B cell (primary cell): ENCODE results near the gene ZBTB25. TPM values are rescaled to one million over a fixed set of nuclear protein-coding genes. Genes with fewer than 3 reads are reported as not detected.

ENCODE experiments used
- ATAC-seq: fragments of 200-7000 bp; cut with Tn5 transposase; one replicate; pipeline ENCODE4 v1.10.0; 2021; ENCODE audit warnings: low read depth, mild to moderate bottlenecking, moderate number of reproducible peaks, moderate library complexity
- CTCF ChIA-PET: fragments of 350-600 bp; sonication (Branson Sonifier 250); formaldehyde crosslinking; loops from one replicate; lab custom pipeline; 2021; ENCODE audit warnings: antibody characterized with exemption, inconsistent platforms; lab: Charles Lee
- POLR2A ChIA-PET: fragments of 350-600 bp; sonication (Branson Sonifier 250); formaldehyde crosslinking; loops from one replicate; lab custom pipeline; 2021; ENCODE audit warnings: antibody characterized with exemption; lab: Charles Lee
- DNase-seq: peaks from one replicate; pipeline ENCODE4 v3.0.0; 2013
- H2AFZ ChIP-seq: 2 replicates; pipeline ENCODE4 v1.6.1; 2012; ENCODE audit warnings: mild to moderate bottlenecking, low read depth, low read length; ENCODE audit not compliant: insufficient read depth, poor library complexity, severe bottlenecking
- H3K27ac ChIP-seq, 2 donors: 1 replicate in 1 of 2; 2 replicates in 1 of 2; pipeline ENCODE4 v1.5.1; 2012 to 2013; ENCODE audit warnings: low read length in 2 of 2, mild to moderate bottlenecking in 2 of 2, moderate library complexity in 1 of 2
- H3K27me3 ChIP-seq, 4 experiments: fragments of 200-600 bp in 1 of 4; sonication (generic) in 1 of 4; replicated peaks in 1 of 4; 1 replicate in 2 of 4; 2 replicates in 2 of 4; pipeline versions ENCODE4 v1.6.1 to v1.7.0; 2013 to 2016; ENCODE audit warnings: low read length in 3 of 4, mild to moderate bottlenecking in 2 of 4, mixed read lengths in 1 of 4, moderate library complexity in 1 of 4; ENCODE audit not compliant: insufficient read depth in 4 of 4, control insufficient read depth in 3 of 4; ENCODE audit errors: control extremely low read depth in 1 of 4
- H3K36me3 ChIP-seq, 2 experiments: replicated peaks in 1 of 2; 1 replicate in 1 of 2; 2 replicates in 1 of 2; pipeline versions ENCODE4 v1.6.1 to v1.7.1; 2013; ENCODE audit warnings: low read length in 1 of 2; ENCODE audit not compliant: insufficient read depth in 2 of 2, control insufficient read depth in 1 of 2; ENCODE audit errors: control extremely low read depth in 1 of 2, extremely low read depth in 1 of 2
- H3K4me1 ChIP-seq, 2 donors: fragments of 200-600 bp in 1 of 2; sonication (generic) in 1 of 2; 1 replicate in 1 of 2; 2 replicates in 1 of 2; pipeline versions ENCODE4 v1.5.1 to v1.6.1; 2013 to 2017; ENCODE audit warnings: low read length in 2 of 2; ENCODE audit not compliant: control insufficient read depth in 2 of 2, insufficient read depth in 2 of 2
- H3K4me2 ChIP-seq: replicated peaks from 2 replicates; pipeline ENCODE3; 2012; ENCODE audit warnings: mild to moderate bottlenecking, low read depth, low read length; ENCODE audit not compliant: poor library complexity, severe bottlenecking
- H3K4me3 ChIP-seq, 5 experiments: fragments of 200-600 bp in 1 of 5; sonication (generic) in 1 of 5; 1 replicate in 3 of 5; 2 replicates in 2 of 5; pipeline versions ENCODE4 v1.5.1 to v1.7.0; 2011 to 2016; ENCODE audit warnings: low read length in 4 of 5, mild to moderate bottlenecking in 4 of 5, low read depth in 2 of 5, control low read depth in 1 of 5, moderate library complexity in 1 of 5; ENCODE audit not compliant: insufficient read depth in 1 of 5; ENCODE audit errors: control extremely low read depth in 1 of 5, extremely low read depth in 1 of 5
- H3K79me2 ChIP-seq: fragments of 200-600 bp; sonication (generic); one replicate; pipeline ENCODE4 v1.6.0; 2016; ENCODE audit warnings: low read length; ENCODE audit not compliant: control insufficient read depth, insufficient read depth
- H3K9ac ChIP-seq: fragments of 200-600 bp; sonication (generic); 2 replicates; pipeline ENCODE4 v1.6.1; 2017; ENCODE audit warnings: mild to moderate bottlenecking, low read length, moderate library complexity
- H3K9me3 ChIP-seq, 3 donors: one replicate each; pipeline versions ENCODE4 v1.6.1 to v1.7.1; 2013; ENCODE audit warnings: low read length in 2 of 3; ENCODE audit not compliant: control insufficient read depth in 2 of 3, insufficient read depth in 1 of 3; ENCODE audit errors: control extremely low read depth in 1 of 3
- H4K20me1 ChIP-seq: 2 replicates; pipeline ENCODE4 v1.6.0; 2012; ENCODE audit warnings: mild to moderate bottlenecking, low read length; ENCODE audit not compliant: insufficient read depth, control insufficient read depth, poor library complexity, severe bottlenecking
- H3K27ac Mint-ChIP-seq: one replicate; pipeline ENCODE4 v1.8.0; 2021; ENCODE audit warnings: mixed read lengths
- H3K27me3 Mint-ChIP-seq: one replicate; pipeline ENCODE4 v1.8.0; 2021; ENCODE audit warnings: mixed read lengths
- H3K4me1 Mint-ChIP-seq: one replicate; pipeline ENCODE4 v1.8.0; 2021; ENCODE audit warnings: mixed read lengths
- H3K4me3 Mint-ChIP-seq: one replicate; pipeline ENCODE4 v1.8.0; 2021; ENCODE audit warnings: mixed read lengths
- H3K9me3 Mint-ChIP-seq: one replicate; pipeline ENCODE4 v1.8.0; 2022; ENCODE audit warnings: mixed read lengths; ENCODE audit not compliant: insufficient read depth
- CTCF ChIP-seq: fragments of 200-600 bp; IDR thresholded peaks from one replicate; pipeline ENCODE4 v1.8.0; 2022; ENCODE audit warnings: antibody characterized with exemption, mild to moderate bottlenecking
- EZH2 ChIP-seq: IDR thresholded peaks from 2 replicates; pipeline ENCODE4 v1.6.1; 2012; ENCODE audit warnings: borderline replicate concordance, low read depth, mild to moderate bottlenecking, moderate library complexity, low read length; ENCODE audit not compliant: insufficient read depth, poor library complexity, severe bottlenecking
- WGBS: methylation state at CpG from one replicate; pipeline ENCODE4 v1.1.5; 2013; ENCODE audit warnings: missing lambda C conversion rate; ENCODE audit not compliant: insufficient coverage; 5-methylcytosine and 5-hydroxymethylcytosine counted together
- intact Hi-C: fragments of 100-400 bp; cut with micrococcal nuclease; formaldehyde crosslinking; loops from one replicate; pipeline ENCODE4 v1.10.0; 2022
- polyA plus RNA-seq: library from polyadenylated mRNA; depleted of rRNA; stranded (reverse); fragments of >200 nt; gene quantifications from 2 replicates; pipeline ENCODE4 v1.2.3, GENCODE V29; 2012
- total RNA-seq, 2 donors: library from RNA; stranded (reverse); fragments of 120-200 nt in 1 of 2; gene quantifications; 1 replicate in 1 of 2; 2 replicates in 1 of 2; pipeline versions ENCODE4 v1.2.3 to v1.2.4, GENCODE V29; 2013 to 2022

ZBTB25 gene
- total and polyA plus RNA-seq, 2 donors (not counting 1 experiment from before 2014, with no cell fraction given) = 20.8 to 45.7 TPM

DNA sequence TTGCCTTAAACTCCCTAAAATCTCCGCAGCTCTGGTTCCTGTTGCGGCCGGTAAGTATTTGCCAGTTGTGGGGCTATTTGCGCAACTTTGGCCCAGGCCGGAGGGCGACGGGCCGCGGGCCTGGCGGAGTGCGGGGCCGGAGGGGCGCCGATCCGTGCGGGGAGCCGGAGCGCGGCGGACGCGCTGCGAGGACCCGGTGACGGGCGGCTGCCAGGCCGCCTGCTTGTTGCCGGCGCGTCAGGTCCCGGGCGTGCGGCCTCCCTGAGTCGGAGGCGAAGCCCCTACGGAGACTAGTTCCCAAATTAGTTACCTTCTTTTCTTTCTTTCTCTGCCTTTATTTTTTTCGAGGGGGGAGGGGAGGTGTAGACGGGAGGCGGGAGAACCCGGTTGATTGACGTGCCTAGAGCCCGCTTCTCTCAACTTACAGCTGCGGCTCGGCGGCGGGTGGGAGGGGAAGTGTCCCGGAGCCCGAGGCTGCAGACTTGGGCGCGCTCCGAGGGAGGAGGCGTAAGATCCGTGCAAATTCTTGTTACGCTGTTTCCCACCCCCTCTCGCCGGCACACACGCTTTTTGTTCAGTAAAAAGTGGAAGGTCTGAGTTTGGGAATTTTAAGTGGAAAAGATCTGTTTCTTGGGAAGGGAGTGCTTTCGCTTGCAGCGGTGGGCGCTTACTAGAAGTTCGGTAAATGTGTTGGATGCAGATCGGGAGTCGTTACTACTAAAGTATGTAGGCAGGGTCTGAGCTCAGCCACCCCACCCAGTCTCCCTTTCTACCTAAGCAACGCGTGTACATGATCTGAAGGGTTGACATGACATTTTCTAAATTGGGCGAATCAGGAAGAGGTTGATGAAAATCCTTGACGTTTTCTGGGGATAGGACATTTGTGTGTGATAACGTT is 1.5 kb upstream of the ZBTB25 start:
- CTCF ChIA-PET = interaction anchor here (1.3 to 1.9 kb wide), 2 partner anchors 8 to 117 kb away, joined by 3 to 4 read pairs; no protein-coding TSS in a partner anchor
- POLR2A ChIA-PET = interaction anchor here (0.6 to 3.4 kb wide), 9 partner anchors 36 to 907 kb away, joined by 3 to 28 read pairs (median 6); partner anchors contain the start of genes AKAP5, HSPA2, MTHFD1 and WDR89
- peak overlapping the region; percentile 100 for H3K27ac Mint-ChIP-seq
- H3K27ac ChIP-seq = peak overlapping the region; percentile 99 to 100
- H3K27me3 Mint-ChIP-seq = no peaks in the 10 kb centered on the region
- DNase-seq (peak; percentile 93), ATAC-seq (peak; percentile 21)
- H3K9me3 ChIP-seq = no peaks in the 10 kb centered on the region
- H2AFZ ChIP-seq = no peak overlapping the region
- H3K9me3 Mint-ChIP-seq = no peaks in the 10 kb centered on the region
- 0% methylated on average over 49 of the region's 68 CpGs for WGBS
- H3K4me2 ChIP-seq = peak overlapping the region; percentile 86
- no peak for TF ChIP-seq EZH2
- no peak for TF ChIP-seq CTCF
- peak overlapping the region; percentile 89 to 98 (median 95) for H3K4me3 ChIP-seq
- peaks cover 41% of the 10 kb centered on the region for H4K20me1 ChIP-seq
- H3K36me3 ChIP-seq = no peaks in the 10 kb centered on the region
- peaks cover 66 to 67% of the 10 kb centered on the region in 2 donors for H3K4me1 ChIP-seq
- peaks cover 64% of the 10 kb centered on the region for H3K4me1 Mint-ChIP-seq
- H3K27me3 ChIP-seq = no peaks in the 10 kb centered on the region
- H3K79me2 ChIP-seq = peaks cover 79% of the 10 kb centered on the region
- peak overlapping the region; percentile 95 for H3K4me3 Mint-ChIP-seq
- intact Hi-C loops = loop anchor here (5.0 kb wide), 5 partner anchors 58 to 907 kb away; partner anchors contain the start of genes FUT8 and SYNE2
- H3K9ac ChIP-seq = peak overlapping the region; percentile 95
